PC-9 (cell line): Measurements from ENCODE around the gene TMEM167A.

Source experiments
- EZH2 ChIP-seq: fragments of 200-600 bp; sonication (generic); IDR thresholded peaks from 2 replicates; pipeline ENCODE4 v1.8.0; 2017; ENCODE audit warnings: antibody characterized with exemption, low read depth
- TF ChIP-seq, protein P1 (sequence below): fragments of 200-600 bp; sonication (generic); conservative IDR thresholded peaks from 2 replicates; pipeline ENCODE4 v1.6.1; 2017; ENCODE audit warnings: mixed run types, antibody characterized with exemption, mild to moderate bottlenecking, moderate library complexity

DNA sequence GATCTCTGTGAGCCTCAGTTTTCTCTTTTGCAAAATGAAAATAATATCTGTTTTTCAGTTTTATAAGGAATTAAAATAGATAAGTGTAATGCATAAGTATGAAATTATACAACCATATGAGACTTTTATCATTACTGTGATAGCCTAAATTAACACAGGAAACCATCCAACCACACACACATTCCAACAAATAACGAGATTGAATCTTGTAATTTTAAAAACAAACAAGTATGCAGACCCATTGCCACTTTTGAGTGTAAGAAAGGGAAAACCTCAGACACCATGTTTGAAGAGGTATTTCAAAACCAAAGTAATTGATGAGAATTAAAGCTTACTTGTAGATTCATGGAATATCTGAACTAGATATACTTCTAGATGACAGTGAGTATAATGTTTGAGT, 32.2 kb upstream of the TMEM167A start:
- TF ChIP-seq, protein P1, sequence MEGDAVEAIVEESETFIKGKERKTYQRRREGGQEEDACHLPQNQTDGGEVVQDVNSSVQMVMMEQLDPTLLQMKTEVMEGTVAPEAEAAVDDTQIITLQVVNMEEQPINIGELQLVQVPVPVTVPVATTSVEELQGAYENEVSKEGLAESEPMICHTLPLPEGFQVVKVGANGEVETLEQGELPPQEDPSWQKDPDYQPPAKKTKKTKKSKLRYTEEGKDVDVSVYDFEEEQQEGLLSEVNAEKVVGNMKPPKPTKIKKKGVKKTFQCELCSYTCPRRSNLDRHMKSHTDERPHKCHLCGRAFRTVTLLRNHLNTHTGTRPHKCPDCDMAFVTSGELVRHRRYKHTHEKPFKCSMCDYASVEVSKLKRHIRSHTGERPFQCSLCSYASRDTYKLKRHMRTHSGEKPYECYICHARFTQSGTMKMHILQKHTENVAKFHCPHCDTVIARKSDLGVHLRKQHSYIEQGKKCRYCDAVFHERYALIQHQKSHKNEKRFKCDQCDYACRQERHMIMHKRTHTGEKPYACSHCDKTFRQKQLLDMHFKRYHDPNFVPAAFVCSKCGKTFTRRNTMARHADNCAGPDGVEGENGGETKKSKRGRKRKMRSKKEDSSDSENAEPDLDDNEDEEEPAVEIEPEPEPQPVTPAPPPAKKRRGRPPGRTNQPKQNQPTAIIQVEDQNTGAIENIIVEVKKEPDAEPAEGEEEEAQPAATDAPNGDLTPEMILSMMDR: no peak
- no peak for TF ChIP-seq EZH2
